OCI-M2 (cell line): ENCODE data around the gene KHK.

ENCODE experiments used
- DNase-seq: peaks from one replicate; lab custom pipeline; 2025; ENCODE audit not compliant: unreplicated experiment; lab: John Stamatoyannopoulos, UW

Gene KHK

DNA sequence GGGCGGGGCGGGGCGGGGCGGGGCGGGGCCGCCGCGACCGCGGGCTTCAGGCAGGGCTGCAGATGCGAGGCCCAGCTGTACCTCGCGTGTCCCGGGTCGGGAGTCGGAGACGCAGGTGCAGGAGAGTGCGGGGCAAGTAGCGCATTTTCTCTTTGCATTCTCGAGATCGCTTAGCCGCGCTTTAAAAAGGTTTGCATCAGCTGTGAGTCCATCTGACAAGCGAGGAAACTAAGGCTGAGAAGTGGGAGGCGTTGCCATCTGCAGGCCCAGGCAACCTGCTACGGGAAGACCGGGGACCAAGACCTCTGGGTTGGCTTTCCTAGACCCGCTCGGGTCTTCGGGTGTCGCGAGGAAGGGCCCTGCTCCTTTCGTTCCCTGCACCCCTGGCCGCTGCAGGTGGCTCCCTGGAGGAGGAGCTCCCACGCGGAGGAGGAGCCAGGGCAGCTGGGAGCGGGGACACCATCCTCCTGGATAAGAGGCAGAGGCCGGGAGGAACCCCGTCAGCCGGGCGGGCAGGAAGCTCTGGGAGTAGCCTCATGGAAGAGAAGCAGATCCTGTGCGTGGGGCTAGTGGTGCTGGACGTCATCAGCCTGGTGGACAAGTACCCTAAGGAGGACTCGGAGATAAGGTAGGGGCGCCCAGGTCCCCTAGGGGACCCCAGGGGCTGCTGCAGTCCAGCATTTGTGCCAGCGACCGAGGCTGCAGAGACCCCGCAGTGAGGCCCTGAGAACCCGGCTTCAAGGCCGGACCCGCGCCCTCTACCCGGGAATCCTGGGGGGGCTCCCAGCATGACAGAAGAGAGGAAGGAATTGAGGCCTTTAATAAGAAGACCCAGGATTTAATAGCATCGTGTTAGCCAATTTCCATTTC, at the start of gene KHK:
TSS of gene KHK (plus strand) at position 49 of the 870 bp plus-strand sequence. CDS start at position 537, 488 bp downstream.
- DNase-seq = no peak

DNA sequence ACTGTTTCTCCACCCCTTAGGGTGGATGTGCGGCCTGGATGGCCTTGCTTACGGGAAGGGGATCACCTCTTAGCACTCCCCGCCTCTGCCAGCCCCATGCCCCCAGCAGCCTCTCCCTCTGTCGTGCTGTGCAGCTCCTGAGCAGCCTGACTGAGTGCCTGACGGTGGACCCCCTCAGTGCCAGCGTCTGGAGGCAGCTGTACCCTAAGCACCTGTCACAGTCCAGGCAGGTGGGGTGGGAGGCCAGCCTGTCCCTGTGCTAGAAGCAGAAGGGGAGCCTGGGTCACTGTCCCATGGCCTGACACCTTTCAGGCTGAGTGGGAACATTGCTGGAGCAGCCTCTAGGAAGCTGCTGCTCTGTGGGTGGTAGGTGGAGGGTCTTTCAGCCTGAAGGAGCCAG, 48.6 kb upstream of the KHK start:
- DNase-seq = no peak

DNA sequence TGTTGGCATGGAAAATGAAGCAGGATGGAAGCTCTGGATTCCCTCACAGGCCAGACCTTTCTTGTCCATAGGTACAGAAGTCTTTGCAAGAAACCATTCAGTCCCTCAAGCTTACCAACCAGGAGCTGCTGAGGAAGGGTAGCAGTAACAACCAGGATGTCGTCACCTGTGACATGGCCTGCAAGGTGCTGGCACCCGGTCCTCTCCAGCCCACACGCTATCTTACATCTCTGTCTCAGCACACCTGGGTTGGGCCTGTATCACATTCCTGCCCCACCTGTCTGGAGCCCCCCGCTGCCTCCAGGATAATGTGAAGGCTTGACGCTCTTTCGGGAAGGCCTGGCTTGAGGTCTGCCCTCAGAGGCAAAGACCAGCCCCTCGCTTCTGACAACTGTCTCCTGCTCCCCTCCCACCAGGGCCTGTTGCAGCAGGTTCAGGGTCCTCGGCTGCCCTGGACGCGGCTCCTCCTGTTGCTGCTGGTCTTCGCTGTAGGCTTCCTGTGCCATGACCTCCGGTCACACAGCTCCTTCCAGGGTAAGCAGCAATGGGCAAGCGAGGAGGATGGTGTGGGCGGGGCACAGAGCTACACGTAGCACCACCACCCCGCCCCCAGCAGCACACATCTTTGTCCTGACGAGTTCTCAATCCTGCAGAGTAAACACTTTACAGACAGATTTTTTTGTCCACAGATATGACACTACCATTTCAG, 47.8 kb upstream of the KHK start:
- no peak for DNase-seq

DNA sequence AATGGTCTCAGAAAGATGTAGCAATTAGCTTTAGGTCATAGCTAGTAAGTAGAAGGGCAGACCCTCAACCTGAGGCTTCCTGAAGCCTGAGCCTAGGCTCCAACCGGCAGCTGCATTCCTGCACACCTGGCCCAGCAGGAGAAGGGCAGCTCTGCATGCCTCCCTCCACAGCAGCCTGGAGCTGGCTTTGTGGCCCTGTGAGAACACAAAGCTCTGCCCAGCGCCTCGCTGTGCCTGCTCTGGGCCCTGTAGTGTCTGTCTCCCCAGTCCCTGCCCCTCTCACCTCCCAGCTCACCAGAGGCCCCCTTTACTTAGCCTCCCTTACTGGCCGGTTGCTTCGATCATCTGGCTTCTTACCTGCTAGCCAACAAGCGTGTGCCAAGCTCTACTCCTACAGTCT, 47.1 kb upstream of the KHK start:
- DNase-seq = no peak

DNA sequence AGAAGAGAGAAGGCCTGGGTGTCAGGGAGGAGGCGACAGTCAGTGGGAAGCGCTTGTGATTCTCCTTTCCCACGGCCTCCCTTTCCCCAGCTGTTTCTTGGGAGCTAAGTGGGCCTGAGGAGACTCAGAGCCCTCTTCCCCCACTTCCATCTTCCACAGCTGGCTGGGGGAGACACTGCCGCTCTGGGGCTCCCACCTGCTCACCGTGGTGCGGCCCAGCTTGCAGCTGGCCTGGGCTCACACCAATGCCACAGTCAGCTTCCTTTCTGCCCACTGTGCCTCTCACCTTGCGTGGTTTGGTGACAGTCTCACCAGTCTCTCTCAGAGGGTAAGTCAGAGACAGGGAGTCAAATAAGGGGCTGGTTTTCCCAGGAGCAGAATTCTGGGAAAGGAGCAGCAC, 46.7 kb upstream of the KHK start:
- DNase-seq = no peak

DNA sequence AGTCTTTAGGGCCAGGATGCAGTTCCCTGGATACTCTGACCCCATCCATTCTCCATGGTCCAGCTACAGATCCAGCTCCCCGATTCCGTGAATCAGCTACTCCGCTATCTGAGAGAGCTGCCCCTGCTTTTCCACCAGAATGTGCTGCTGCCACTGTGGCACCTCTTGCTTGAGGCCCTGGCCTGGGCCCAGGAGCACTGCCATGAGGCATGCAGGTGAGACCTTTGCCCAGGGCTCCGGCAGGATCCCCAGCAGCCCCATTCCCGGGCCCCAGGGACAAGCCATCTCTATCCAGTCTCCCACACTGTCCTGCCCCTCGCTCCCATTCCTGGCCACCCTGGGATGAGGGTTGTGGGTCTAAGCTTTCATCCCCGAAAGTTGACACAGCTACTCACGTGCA, 46.3 kb upstream of the KHK start:
- no peak for DNase-seq

DNA sequence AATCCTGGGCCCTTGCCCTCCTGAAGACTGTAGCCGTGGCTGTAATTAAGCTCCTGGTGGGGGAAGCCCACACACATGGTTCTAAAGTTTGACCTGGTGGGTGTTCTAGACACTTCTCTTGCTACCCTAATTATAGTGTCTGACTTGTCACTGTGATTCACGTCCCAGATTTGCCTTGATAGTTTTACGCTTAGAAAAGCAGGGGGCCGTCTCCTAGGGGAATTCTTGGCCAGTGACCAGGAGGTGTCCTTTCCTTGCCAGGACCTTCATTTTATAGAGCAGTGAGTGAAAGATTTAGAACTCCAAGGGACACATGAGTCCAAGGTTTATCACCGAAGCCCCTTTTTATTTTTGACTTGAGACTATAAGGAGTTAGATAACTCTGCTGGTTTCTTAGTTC, 44.8 kb upstream of the KHK start:
- no peak for DNase-seq

DNA sequence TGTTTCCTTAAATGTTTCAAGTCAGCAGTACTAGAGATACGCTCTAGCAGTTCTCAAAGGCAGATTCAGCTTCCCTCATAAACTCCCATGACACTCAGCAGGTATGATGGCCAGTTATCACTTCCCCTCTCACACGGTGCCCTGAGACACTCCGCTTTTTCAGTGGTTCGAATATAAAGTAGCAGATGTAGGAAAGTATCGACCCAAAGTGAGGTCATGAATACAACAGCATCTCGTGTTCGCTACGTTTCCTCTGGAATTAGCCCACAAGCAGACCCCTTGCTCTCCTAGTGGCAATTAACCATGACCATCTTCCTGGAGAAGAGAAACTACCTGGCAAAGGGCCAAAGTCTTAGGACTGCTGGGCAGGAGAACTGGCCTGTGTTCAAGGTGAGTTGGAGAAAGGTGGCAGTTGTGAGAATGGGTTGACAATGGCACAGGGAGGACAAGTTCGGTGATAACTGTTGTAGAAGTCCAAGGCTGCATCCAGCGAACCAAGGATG, 44.4 kb upstream of the KHK start:
- DNase-seq = no peak

DNA sequence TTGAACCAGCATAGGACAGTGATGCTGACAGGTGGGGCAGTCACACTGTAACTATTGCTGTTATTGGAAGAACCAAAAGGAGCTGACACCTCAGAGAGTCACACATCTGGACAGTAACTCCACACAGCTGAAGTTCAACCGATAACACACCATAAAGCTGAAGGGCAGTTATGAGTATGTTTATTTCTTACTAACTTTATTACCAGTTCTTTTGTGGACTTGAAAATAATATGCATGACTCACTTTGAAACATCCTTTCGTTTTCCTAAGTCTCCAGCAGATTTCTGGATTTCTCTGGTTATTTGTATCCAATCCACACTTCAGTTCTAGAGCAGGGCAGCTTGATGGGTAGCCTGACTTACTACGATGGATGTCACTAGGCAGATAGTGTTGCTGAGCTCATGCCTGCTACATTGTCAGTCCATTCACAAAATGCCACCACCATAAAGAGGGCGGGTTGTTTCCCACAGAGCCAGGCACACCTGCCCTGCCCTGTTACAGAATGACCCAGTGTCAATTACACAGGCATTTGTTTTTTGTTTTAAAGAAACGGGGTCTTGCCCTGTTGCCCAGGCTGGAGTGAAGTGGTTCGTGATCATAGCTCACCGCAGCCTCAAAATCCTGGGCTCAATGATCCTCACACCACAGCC, 43.5 kb upstream of the KHK start:
- DNase-seq = no peak

DNA sequence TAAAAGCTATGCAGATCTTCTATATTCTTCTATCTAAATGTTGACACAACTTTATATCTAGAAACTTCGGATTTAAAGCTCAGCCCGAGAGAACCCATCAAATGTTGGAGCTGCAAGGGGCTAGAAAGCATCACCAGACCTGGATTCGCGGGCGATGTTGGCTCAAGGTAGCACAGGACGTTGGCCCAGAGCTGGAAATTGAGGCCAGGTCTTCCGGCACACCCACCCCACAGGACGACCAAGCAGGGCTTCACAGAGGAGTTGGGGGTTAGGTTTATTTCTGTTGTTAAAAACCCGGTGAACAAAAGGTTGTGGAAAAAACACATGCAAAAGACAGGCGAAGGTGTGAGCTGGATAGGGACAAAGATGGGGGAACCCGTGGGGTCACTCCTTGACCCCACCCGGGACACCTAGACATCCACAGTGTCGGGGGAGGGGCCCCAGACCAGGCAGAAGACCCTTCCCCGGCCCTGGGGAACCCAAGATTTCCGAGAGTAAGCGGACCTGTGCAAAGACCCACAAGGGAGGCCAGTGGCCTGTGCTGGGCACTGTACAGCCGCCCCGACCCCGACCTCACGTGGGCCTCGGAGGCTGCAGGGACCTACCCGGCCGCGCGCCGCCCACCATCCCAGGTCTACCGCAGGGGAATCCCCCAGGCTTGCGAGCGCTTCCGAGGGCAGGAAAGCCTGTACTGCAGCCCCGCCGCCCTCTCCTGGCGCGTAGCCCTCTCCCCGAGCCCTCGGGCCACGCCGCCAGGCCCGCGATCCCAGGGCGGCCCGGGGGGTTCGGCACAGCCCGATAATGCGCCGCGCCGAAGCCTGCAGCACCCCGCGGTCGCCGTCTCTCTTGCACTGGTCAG, 36.9 kb upstream of the KHK start:
- DNase-seq = no peak

DNA sequence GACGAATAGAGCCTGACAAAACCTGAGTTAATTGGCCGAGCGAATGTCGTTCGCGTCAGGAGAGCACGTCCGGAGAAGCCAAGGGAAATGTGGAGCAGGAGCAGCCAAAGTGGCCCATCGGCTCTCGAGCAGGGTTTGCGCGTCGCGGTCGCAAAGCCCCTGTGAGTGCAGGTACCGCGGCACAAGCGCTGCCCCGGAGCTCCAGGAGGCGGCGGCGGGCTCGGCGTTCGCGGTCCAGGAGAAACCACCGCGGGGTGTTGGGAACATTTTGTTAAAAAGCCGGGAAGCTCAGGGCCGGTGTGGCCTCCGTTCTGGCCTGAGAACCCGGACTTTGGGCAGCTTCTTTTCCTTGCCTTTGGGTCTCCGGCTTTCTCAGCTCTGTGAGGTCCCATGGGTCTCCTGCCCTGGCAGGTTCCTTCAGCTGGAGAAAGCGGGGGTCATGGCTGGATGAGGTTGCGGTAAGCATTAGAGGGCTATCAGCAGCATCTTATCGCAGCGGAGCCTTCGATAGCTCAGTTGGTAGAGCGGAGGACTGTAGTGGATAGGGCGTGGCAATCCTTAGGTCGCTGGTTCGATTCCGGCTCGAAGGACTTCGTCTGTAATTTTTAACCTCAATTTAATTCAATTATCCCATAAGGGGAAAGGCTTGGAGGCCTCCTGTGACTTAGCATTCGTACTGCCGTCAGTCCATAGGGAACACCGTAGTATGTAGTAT, 36.1 kb upstream of the KHK start:
- DNase-seq = peak; percentile 95

DNA sequence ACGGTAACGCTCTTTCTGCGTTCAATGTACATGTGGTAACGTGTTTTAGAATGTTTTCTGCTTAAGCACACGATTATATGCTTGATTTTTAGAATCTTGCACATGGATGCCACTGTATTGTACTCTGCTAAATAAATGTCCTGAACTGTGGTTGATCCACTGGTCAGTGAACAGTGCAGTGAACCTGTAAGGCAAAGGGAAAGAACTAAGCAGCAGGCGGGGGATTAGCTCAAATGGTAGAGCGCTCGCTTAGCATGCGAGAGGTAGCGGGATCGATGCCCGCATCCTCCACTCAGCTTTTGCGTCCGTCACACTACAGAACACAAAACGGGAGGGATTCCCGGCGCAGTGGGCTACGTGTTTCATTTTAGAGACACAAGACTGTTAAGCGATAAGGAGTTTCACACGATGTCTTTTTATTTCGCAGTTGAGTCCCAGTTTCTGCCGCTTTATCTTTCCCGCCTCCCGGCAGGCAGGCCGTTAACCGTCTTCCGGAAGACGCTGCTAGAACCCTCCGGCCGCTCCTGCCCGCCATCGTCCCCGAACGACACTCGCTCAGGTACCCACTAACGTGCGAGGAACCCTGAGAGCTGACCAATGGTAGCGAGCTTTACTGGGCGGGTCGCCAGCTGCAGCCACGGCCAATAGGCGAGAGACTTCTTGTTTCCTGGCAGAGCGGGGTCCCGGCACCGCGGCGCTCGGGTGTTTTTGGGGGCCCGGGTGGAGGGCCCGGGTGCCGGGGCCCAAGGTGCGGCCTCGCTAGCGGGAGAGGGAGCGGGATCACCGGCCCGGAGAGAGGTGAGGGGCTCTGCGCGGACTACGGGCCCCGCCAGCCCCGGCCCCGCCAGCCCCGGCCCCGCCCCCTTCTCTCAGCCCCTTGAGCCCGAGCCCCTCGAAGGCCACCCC, 35.3 kb upstream of the KHK start, which contains the start of gene AGBL5:
TSS of gene AGBL5 (plus strand) at position 673 of the 906 bp plus-strand sequence. CDS start 1,291 bp downstream, outside the sequence.
- peak; percentile 95 for DNase-seq

DNA sequence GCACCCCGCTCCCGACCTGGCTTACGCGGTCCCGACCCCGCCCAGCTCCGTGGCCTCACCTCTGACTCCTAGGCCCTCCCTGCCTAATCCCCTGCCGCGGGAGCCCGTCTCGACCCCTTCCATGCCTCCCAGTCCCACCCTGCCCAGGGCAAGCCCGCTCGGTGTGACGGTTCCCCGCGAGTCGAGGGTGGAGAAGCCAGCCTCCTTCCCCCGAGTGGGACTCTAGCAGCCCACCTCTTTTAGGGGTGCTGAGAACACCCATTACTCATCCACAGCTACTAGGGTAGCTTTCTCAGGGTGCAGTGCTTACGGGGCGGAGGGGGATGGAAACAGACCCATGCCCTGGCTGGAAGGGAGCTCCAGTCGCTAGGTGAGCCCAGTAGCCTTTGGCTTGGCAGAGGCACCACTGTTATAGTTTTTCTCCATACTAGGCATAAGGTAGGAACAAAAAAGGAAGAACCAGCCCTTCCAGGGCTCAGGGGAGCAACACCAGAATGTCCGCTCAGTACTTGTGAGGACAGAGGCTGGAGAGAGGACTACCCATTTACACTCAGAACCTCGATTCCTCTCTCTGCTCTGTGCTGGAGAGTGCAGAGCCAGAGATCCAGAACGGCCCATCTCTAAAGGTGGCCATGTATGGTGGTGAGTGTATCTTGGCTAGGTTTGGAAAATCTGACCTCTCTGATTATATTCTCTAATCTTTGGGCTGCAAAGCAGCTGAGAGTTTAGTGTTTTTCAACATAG, 34.5 kb upstream of the KHK start:
- no peak for DNase-seq

DNA sequence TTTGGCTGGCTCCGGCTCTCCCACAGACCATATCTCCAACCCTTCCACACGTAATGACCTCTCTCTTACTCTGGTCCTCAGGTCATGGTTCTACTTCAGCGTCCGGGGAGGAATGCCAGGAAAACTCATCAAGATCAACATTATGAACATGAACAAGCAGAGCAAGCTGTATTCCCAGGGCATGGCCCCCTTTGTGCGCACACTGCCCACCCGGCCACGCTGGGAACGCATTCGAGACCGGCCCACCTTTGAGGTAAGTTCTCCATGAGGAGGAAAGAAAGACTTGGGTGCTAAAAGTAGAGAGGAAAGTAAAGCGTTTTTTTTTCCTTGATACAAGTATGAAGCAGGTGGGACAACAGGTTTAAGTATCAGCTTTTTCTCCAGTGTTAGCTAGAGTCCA, 33.3 kb upstream of the KHK start:
- DNase-seq = no peak

DNA sequence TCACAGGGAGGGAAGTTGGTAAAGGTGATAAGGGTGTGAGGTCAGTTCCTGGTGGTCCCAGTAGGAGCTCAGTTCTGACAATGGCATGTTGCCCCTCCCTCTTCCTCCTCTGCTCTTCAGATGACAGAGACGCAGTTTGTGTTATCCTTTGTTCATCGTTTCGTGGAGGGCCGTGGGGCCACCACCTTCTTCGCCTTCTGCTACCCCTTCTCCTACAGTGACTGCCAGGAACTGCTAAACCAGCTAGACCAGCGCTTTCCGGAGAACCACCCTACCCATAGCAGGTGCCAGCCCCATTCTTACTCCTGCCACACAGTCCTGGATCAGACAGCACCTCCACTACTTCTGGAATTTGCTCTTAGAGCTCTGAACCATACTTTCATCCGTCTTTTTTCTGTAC, 32.8 kb upstream of the KHK start:
- DNase-seq = no peak

DNA sequence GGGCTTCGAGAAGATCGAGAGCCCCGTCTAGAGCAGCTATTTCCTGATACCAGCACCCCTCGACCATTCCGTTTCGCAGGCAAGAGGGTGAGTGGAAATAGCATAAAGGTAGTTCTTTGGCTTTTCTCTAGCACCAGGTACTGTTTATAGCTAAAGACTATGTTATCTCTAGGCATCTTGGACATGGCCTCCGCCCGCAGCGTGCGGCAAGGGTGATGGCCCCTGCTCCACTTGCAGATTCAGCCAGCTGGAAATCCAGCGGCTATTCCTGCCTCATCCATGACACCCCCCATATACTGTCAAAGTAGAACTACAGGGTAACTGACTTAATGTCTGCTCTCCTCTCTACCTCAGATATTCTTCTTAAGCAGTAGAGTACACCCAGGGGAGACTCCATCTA, 31.9 kb upstream of the KHK start:
- DNase-seq = no peak

DNA sequence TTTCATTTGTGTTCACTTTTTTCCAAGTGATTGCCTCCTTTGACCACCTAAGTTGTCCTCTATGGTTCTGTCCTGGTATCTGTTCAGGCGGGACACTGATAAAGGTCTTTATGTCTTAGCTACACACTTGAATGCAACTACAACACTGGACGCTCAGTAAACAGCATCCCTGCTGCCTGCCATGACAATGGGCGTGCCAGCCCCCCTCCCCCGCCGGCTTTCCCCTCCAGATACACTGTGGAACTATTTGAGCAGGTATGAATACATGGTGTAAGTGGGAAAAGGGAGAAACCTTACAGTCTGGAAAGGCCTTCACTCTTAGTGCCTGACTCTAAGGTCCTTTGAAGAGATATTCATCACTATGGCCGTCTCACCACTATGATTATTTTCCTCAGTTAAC, 29.4 kb upstream of the KHK start:
- no peak for DNase-seq

DNA sequence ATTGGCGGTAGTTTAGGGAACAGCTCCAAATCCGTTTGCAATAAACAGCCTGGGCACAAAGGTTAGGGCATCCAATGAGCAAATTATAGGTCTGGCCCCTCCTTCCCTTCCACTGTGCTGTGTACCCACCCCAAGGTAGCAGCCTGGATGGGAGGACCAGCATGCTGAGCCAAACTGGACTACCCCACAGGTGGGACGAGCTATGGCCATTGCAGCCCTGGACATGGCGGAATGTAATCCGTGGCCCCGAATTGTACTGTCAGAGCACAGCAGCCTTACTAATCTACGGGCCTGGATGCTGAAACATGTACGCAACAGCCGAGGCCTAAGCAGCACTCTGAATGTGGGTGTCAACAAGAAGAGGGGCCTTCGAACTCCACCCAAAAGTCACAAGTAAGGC, 28.4 kb upstream of the KHK start:
- no peak for DNase-seq
